Measurements from ENCODE around the gene SLC25A39.

SLC25A39 gene

GRCh38 chr17:44312396-44313104, 12.1 kb downstream of the SLC25A39 start:
- Histone ChIP-seq H3K27me3 (ENCODE audit: insufficient read depth, poor library complexity, severe bottlenecking) (peaks cover 33% of the 10 kb centered on the region), H3K27ac (replicated peaks) (no peak overlapping the region), H3K4me3 (replicated peaks; ENCODE audit: insufficient read depth, low read length) (no peak overlapping the region)
- no peak for DNase-seq (ENCODE audit: low read depth in 1 of 2, low spot score in 1 of 2)
- TF ChIP-seq POLR2AphosphoS5 (IDR thresholded peaks at IDR 0.05; ENCODE audit: low read depth) (no peak), REST (IDR thresholded peaks at IDR 0.05; ENCODE audit: insufficient replicate concordance, low read depth) (no peak), GABPA (IDR thresholded peaks at IDR 0.05; ENCODE audit: low read depth) (no peak), CTCF (IDR thresholded peaks at IDR 0.05; ENCODE audit: insufficient read depth, low read length) (no peak), SPI1 (IDR thresholded peaks at IDR 0.05; ENCODE audit: borderline replicate concordance, low read depth) (no peak)

GRCh38 chr17:44311562-44312181, 13.0 kb downstream of the SLC25A39 start:
- H3K27me3 ChIP-seq (ENCODE audit: insufficient read depth, poor library complexity, severe bottlenecking) = peaks cover 30% of the 10 kb centered on the region
- TF ChIP-seq CTCF (IDR thresholded peaks at IDR 0.05; ENCODE audit: insufficient read depth, low read length) = no peak
- TF ChIP-seq GABPA (IDR thresholded peaks at IDR 0.05; ENCODE audit: low read depth) = no peak
- no peak for TF ChIP-seq POLR2AphosphoS5 (IDR thresholded peaks at IDR 0.05; ENCODE audit: low read depth)
- no peak for TF ChIP-seq REST (IDR thresholded peaks at IDR 0.05; ENCODE audit: insufficient replicate concordance, low read depth)
- no peak for TF ChIP-seq SPI1 (IDR thresholded peaks at IDR 0.05; ENCODE audit: borderline replicate concordance, low read depth)
- no peak overlapping the region for H3K27ac ChIP-seq (replicated peaks)
- DNase-seq (ENCODE audit: low read depth in 1 of 2, low spot score in 1 of 2) = no peak
- H3K4me3 ChIP-seq (replicated peaks; ENCODE audit: insufficient read depth, low read length) = no peak overlapping the region

GRCh38 chr17:44310609-44311376, 13.8 kb downstream of the SLC25A39 start:
- no peak for TF ChIP-seq POLR2AphosphoS5 (IDR thresholded peaks at IDR 0.05; ENCODE audit: low read depth)
- no peak for TF ChIP-seq GABPA (IDR thresholded peaks at IDR 0.05; ENCODE audit: low read depth)
- TF ChIP-seq REST (IDR thresholded peaks at IDR 0.05; ENCODE audit: insufficient replicate concordance, low read depth) = no peak
- TF ChIP-seq SPI1 (IDR thresholded peaks at IDR 0.05; ENCODE audit: borderline replicate concordance, low read depth) = no peak
- TF ChIP-seq CTCF (IDR thresholded peaks at IDR 0.05; ENCODE audit: insufficient read depth, low read length) = no peak
- peaks cover 23% of the 10 kb centered on the region for H3K27me3 ChIP-seq (ENCODE audit: insufficient read depth, poor library complexity, severe bottlenecking)
- no peak for DNase-seq (ENCODE audit: low read depth in 1 of 2, low spot score in 1 of 2)
- no peak overlapping the region for H3K4me3 ChIP-seq (replicated peaks; ENCODE audit: insufficient read depth, low read length)
- no peak overlapping the region for H3K27ac ChIP-seq (replicated peaks)
